OCI-LY7 (cell line): ENCODE data around the gene ABCA2.

Experiments
- EZH2phosphoT487 ChIP-seq: fragments of 200-600 bp; sonication (generic); IDR thresholded peaks from 2 replicates; pipeline ENCODE4 v1.6.1; 2018; ENCODE audit warnings: low read depth, borderline replicate concordance, mild to moderate bottlenecking, mixed run types, antibody characterized with exemption, low read length, moderate library complexity, mixed read lengths
- TF ChIP-seq, protein P1 (sequence below): fragments of 200-600 bp; sonication (generic); conservative IDR thresholded peaks from 2 replicates; pipeline ENCODE4 v1.5.1; 2014; ENCODE audit warnings: mild to moderate bottlenecking, antibody characterized with exemption, low read length, moderate library complexity, mixed read lengths

DNA sequence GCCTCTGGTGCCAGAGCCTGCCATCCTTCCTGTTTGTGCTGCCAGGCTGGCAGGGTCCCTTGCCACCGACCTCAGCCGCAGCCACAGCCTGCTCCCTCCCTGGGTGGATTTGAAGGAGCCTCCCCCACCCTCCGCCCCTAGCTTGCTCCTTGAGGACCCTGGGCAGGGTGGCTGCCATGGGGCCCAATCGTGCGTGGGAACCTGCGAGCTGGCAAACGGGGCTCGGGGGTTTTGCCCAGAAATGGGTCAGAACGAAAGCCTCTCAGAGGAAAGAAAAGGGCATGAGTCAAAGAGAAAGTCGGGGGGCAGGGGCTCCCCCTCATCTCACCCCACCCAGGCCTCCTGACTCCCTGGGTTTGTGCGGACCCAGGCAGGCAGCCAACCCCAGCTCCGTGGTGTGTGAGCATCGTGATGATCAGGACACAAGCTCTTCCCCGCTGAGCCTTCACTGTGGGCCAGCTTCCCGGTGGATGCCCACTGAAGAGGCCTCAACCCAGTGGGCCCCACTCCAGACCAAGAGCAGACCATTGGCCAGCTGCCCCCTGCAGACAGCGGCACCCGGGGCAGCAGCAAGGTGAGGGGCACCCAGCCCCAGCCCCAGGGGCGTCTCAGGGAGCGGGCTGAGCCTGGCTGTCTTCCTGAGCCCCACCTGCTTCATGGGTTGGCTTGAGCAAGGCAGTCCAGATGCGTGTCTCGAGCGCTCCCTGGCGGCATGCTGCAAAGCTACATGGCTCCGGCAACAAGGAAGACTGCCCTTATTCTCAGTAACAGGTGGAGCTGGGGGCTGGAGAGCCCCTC lies 6.9 kb upstream of the ABCA2 start:
- TF ChIP-seq, protein P1, sequence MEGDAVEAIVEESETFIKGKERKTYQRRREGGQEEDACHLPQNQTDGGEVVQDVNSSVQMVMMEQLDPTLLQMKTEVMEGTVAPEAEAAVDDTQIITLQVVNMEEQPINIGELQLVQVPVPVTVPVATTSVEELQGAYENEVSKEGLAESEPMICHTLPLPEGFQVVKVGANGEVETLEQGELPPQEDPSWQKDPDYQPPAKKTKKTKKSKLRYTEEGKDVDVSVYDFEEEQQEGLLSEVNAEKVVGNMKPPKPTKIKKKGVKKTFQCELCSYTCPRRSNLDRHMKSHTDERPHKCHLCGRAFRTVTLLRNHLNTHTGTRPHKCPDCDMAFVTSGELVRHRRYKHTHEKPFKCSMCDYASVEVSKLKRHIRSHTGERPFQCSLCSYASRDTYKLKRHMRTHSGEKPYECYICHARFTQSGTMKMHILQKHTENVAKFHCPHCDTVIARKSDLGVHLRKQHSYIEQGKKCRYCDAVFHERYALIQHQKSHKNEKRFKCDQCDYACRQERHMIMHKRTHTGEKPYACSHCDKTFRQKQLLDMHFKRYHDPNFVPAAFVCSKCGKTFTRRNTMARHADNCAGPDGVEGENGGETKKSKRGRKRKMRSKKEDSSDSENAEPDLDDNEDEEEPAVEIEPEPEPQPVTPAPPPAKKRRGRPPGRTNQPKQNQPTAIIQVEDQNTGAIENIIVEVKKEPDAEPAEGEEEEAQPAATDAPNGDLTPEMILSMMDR = peak; percentile 88
- no peak for TF ChIP-seq EZH2phosphoT487
